DOHH2 (cell line): ENCODE results near the gene MACROD2.

ENCODE experiments used
- H3F3A ChIP-seq: fragments of 200-600 bp; sonication (generic), shearing (Covaris generic); 2 replicates; pipeline ENCODE4 v1.6.0; 2016; ENCODE audit warnings: antibody characterized with exemption, mild to moderate bottlenecking; ENCODE audit not compliant: control insufficient read depth, insufficient read depth
- H3K27ac ChIP-seq: fragments of 200-600 bp; sonication (generic); 2 replicates; pipeline ENCODE4 v1.5.1; 2014; ENCODE audit warnings: low read depth, mild to moderate bottlenecking, low read length, moderate library complexity
- H3K27me3 ChIP-seq: fragments of 200-600 bp; sonication (generic); 2 replicates; pipeline ENCODE4 v1.6.1; 2014; ENCODE audit warnings: mild to moderate bottlenecking, low read length, mixed read lengths; ENCODE audit not compliant: control insufficient read depth
- H3K36me3 ChIP-seq: fragments of 200-600 bp; sonication (generic); 2 replicates; pipeline ENCODE4 v1.6.1; 2014; ENCODE audit warnings: mild to moderate bottlenecking, low read length, moderate library complexity, mixed read lengths; ENCODE audit not compliant: control insufficient read depth
- H3K4me1 ChIP-seq: fragments of 200-600 bp; sonication (generic); 2 replicates; pipeline ENCODE4 v1.6.1; 2014; ENCODE audit warnings: mild to moderate bottlenecking, low read length, mixed read lengths; ENCODE audit not compliant: control insufficient read depth
- H3K4me2 ChIP-seq: fragments of 200-600 bp; sonication (generic); 2 replicates; pipeline ENCODE4 v1.6.0; 2014; ENCODE audit warnings: mild to moderate bottlenecking, low read length, moderate library complexity
- H3K4me3 ChIP-seq: fragments of 200-600 bp; sonication (generic); 2 replicates; pipeline ENCODE4 v1.5.1; 2014; ENCODE audit warnings: mild to moderate bottlenecking, low read length, mixed read lengths
- H3K79me2 ChIP-seq: fragments of 200-600 bp; sonication (generic); 2 replicates; pipeline ENCODE4 v1.6.1; 2014; ENCODE audit warnings: mild to moderate bottlenecking, low read length, mixed read lengths; ENCODE audit not compliant: control insufficient read depth
- H3K9me2 ChIP-seq: fragments of 200-600 bp; sonication (generic); replicated peaks from 2 replicates; pipeline ENCODE4 v1.6.1; 2014; ENCODE audit warnings: mild to moderate bottlenecking, low read length, mixed read lengths; ENCODE audit not compliant: control insufficient read depth
- H3K9me3 ChIP-seq: fragments of 200-600 bp; sonication (generic); 2 replicates; pipeline ENCODE4 v1.6.1; 2014; ENCODE audit warnings: antibody characterized with exemption, low read length, mixed read lengths; ENCODE audit not compliant: control insufficient read depth, insufficient read depth
- H4K20me1 ChIP-seq: fragments of 200-600 bp; sonication (generic); 2 replicates; pipeline ENCODE4 v1.6.0; 2014; ENCODE audit warnings: low read depth, mild to moderate bottlenecking, antibody characterized with exemption, low read length, moderate library complexity; ENCODE audit not compliant: control insufficient read depth, insufficient read depth
- CTCF ChIP-seq: fragments of 200-600 bp; sonication (generic); IDR thresholded peaks from one replicate; pipeline ENCODE4 v1.5.1; 2014; ENCODE audit warnings: antibody characterized with exemption, mild to moderate bottlenecking, low read depth, low read length; ENCODE audit not compliant: poor library complexity, severe bottlenecking
- EZH2phosphoT487 ChIP-seq: fragments of 200-600 bp; sonication (generic); IDR thresholded peaks from 2 replicates; pipeline ENCODE4 v1.6.1; 2017; ENCODE audit warnings: borderline replicate concordance, mild to moderate bottlenecking, antibody characterized with exemption, low read length, moderate library complexity, mixed read lengths

Gene MACROD2

GRCh38 chr20:15742087-15742486, 1746.8 kb downstream of the MACROD2 start:
- Histone ChIP-seq H3K27ac (no peak overlapping the region), H3K9me3 (no peaks in the 10 kb centered on the region), H3F3A (no peaks in the 10 kb centered on the region), H3K4me1 (no peaks in the 10 kb centered on the region), H3K36me3 (no peaks in the 10 kb centered on the region), H3K9me2 (no peaks in the 10 kb centered on the region), H3K4me3 (no peak overlapping the region), H3K27me3 (no peaks in the 10 kb centered on the region), H4K20me1 (no peaks in the 10 kb centered on the region), H3K79me2 (no peaks in the 10 kb centered on the region), H3K4me2 (no peak overlapping the region)
- no peak for TF ChIP-seq EZH2phosphoT487
- TF ChIP-seq CTCF, result no peak

DNA sequence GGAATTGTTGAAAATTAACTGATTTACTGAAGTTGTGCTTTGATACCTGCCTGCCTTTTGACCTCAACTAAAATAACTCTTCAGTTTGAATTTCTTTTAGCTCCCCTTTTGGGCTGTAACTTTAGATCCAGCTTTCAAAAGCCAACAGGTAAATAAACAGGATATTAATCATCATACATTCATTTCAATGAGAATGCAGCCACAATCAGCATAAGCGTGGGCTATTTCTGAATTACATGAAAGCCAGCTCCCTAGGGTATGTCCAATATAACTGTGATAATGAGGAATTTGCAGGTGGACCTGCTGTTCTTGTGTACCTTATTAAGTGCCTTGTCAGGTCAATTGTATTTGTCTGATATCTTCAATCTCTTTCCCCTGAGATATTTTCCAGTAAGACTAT, 1747.3 kb downstream of the MACROD2 start:
- TF ChIP-seq CTCF (no peak), EZH2phosphoT487 (no peak)

DNA sequence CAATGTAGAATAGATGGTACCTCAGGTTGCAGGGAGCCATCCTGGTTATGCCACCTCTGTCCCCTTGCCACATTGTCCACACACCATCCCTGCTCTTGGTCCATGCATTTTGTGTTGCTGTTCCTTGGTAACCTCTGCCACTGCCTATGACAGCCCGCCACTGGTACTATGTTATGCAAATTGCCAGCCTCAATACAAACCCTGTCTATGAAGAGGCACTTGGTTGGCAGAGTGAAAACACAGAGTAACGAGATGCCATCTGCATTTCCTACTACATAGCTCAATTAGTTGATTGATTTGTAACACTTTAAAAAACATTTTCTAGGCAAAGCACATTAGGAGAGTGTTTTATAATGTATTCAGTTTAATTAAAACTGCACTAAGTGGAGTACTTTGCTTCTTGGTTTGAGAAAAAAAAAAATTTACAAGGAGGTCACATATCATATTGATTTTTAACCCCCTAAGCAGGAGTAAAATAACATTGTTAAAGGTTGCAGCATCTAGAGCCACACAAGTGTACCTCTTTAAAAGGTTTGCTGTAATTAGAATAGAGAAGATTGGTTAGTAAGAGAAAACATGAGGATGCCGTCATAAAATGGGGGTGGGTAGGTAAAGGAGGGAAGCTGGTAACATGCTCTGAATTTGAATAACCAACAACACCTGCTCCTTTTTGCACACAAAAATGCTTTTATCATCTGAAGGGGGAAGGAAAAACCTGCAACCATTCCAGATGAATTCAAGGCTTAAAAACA, 1760.9 kb downstream of the MACROD2 start:
- Histone ChIP-seq H3F3A (no peaks in the 10 kb centered on the region), H3K4me2 (no peak overlapping the region), H3K4me3 (no peak overlapping the region), H3K4me1 (peaks cover 8% of the 10 kb centered on the region), H3K27ac (no peak overlapping the region), H3K27me3 (no peaks in the 10 kb centered on the region), H4K20me1 (no peaks in the 10 kb centered on the region), H3K36me3 (no peaks in the 10 kb centered on the region), H3K9me2 (no peaks in the 10 kb centered on the region), H3K9me3 (no peaks in the 10 kb centered on the region), H3K79me2 (no peaks in the 10 kb centered on the region)
- TF ChIP-seq EZH2phosphoT487 (no peak), CTCF (no peak)

More for the DNA sequence above, 1747.3 kb downstream of the MACROD2 start:
- Histone ChIP-seq H3K4me2 (no peak overlapping the region), H3F3A (no peaks in the 10 kb centered on the region), H4K20me1 (no peaks in the 10 kb centered on the region), H3K4me1 (no peaks in the 10 kb centered on the region), H3K27me3 (no peaks in the 10 kb centered on the region), H3K4me3 (no peak overlapping the region), H3K36me3 (no peaks in the 10 kb centered on the region), H3K9me2 (no peaks in the 10 kb centered on the region), H3K9me3 (no peaks in the 10 kb centered on the region), H3K27ac (no peak overlapping the region), H3K79me2 (no peaks in the 10 kb centered on the region)
